WTC11 (cell line): ENCODE data around the gene DNM3. TPM values are rescaled to one million over a fixed set of nuclear protein-coding genes. Genes with fewer than 3 reads are reported as not detected.

Experiments used
- ATAC-seq: fragments of 200-7000 bp; cut with Tn5 transposase; 2 replicates; pipeline ENCODE4 v1.10.0; 2021; ENCODE audit warnings: mild to moderate bottlenecking, moderate library complexity
- CTCF ChIA-PET: fragments of 300-600 bp; sonication (Branson Sonifier 250); formaldehyde crosslinking; loops from one replicate; lab custom pipeline; 2021; ENCODE audit warnings: antibody characterized with exemption; lab: Charles Lee
- POLR2A ChIA-PET: fragments of 350-600 bp; sonication (Branson Sonifier 250); formaldehyde crosslinking; loops from one replicate; lab custom pipeline; 2021; ENCODE audit warnings: antibody characterized with exemption; lab: Charles Lee
- DNase-seq: peaks from one replicate; pipeline ENCODE4 v3.0.0; 2021; ENCODE audit warnings: low spot score
- H3K27ac Mint-ChIP-seq: 2 replicates; pipeline ENCODE4 v1.8.0; 2021; ENCODE audit warnings: mixed read lengths
- H3K27me3 Mint-ChIP-seq: 2 replicates; pipeline ENCODE4 v1.8.0; 2021; ENCODE audit warnings: low read depth, mild to moderate bottlenecking, moderate library complexity, mixed read lengths
- H3K36me3 Mint-ChIP-seq: 2 replicates; pipeline ENCODE4 v1.8.0; 2021; ENCODE audit warnings: mixed read lengths
- H3K4me1 Mint-ChIP-seq: 2 replicates; pipeline ENCODE4 v1.8.0; 2022; ENCODE audit warnings: mixed read lengths
- H3K4me3 Mint-ChIP-seq: 2 replicates; pipeline ENCODE4 v1.8.0; 2021; ENCODE audit warnings: mild to moderate bottlenecking, moderate library complexity, mixed read lengths
- H3K9me3 Mint-ChIP-seq: 2 replicates; pipeline ENCODE4 v1.8.0; 2021; ENCODE audit warnings: mixed read lengths
- ATF1 ChIP-seq: sonication (generic); formaldehyde crosslinking; IDR thresholded peaks from 2 replicates; pipeline ENCODE4 v1.8.1; 2023; ENCODE audit warnings: mild to moderate bottlenecking, moderate library complexity, missing genetic modification reagents
- EMX1 ChIP-seq: fragments of 250-450 bp; sonication (Bioruptor Pico); IDR thresholded peaks from 2 replicates; pipeline ENCODE4 v1.8.0; 2021; ENCODE audit warnings: mild to moderate bottlenecking
- FOXK1 ChIP-seq: sonication (generic); formaldehyde crosslinking; IDR thresholded peaks from 2 replicates; pipeline ENCODE4 v1.8.0; 2022; ENCODE audit warnings: mild to moderate bottlenecking, moderate library complexity, missing genetic modification reagents
- GRHL2 ChIP-seq: fragments of 250-450 bp; sonication (Bioruptor Pico); IDR thresholded peaks from 2 replicates; pipeline ENCODE4 v1.8.0; 2022; ENCODE audit warnings: mild to moderate bottlenecking, moderate library complexity; ENCODE audit not compliant: insufficient replicate concordance, severe bottlenecking
- GTF2I ChIP-seq: fragments of 250-450 bp; sonication (Bioruptor Pico); conservative IDR thresholded peaks from 2 replicates; pipeline ENCODE4 v1.4.0; 2021; ENCODE audit warnings: mild to moderate bottlenecking
- NFE2L1 ChIP-seq: sonication (generic); formaldehyde crosslinking; IDR thresholded peaks from 2 replicates; pipeline ENCODE4 v1.8.1; 2023; ENCODE audit warnings: missing genetic modification reagents
- RELA ChIP-seq: sonication (generic); formaldehyde crosslinking; IDR thresholded peaks from 2 replicates; pipeline ENCODE4 v1.8.1; 2022; ENCODE audit warnings: missing genetic modification reagents, mild to moderate bottlenecking, borderline replicate concordance
- TCF7 ChIP-seq: sonication (generic); formaldehyde crosslinking; IDR thresholded peaks from 2 replicates; pipeline ENCODE4 v1.8.0; 2022; ENCODE audit warnings: mild to moderate bottlenecking, low read depth, missing genetic modification reagents, moderate library complexity
- TP53 ChIP-seq: sonication (generic); formaldehyde crosslinking; IDR thresholded peaks from 2 replicates; pipeline ENCODE4 v1.8.1; 2023; ENCODE audit warnings: mild to moderate bottlenecking, missing genetic modification reagents
- ZNF219 ChIP-seq: sonication (generic); formaldehyde crosslinking; IDR thresholded peaks from 2 replicates; pipeline ENCODE4 v1.8.0; 2023; ENCODE audit warnings: missing genetic modification reagents, mild to moderate bottlenecking, borderline replicate concordance
- ZNF232 ChIP-seq: sonication (generic); formaldehyde crosslinking; IDR thresholded peaks from 2 replicates; pipeline ENCODE4 v1.8.0; 2022; ENCODE audit warnings: mild to moderate bottlenecking, missing genetic modification reagents
- ZNF317 ChIP-seq: sonication (generic); formaldehyde crosslinking; IDR thresholded peaks from 2 replicates; pipeline ENCODE4 v1.8.1; 2023; ENCODE audit warnings: low read depth, mild to moderate bottlenecking, moderate library complexity, missing genetic modification reagents, borderline replicate concordance
- ZNF396 ChIP-seq: fragments of 250-450 bp; sonication (Bioruptor Pico); IDR thresholded peaks from 2 replicates; pipeline ENCODE4 v1.8.0; 2021; ENCODE audit warnings: mild to moderate bottlenecking, moderate library complexity, borderline replicate concordance
- total RNA-seq: library from RNA; stranded (reverse); gene quantifications from 3 replicates; pipeline ENCODE4 v1.2.3, GENCODE V29; 2021
- TF ChIP-seq, protein P1 (sequence below): fragments of 250-450 bp; sonication (Bioruptor Pico); IDR thresholded peaks from 2 replicates; pipeline ENCODE4 v1.9.0; 2021; ENCODE audit warnings: mild to moderate bottlenecking
- TF ChIP-seq, protein P2 (sequence below): fragments of 250-450 bp; sonication (Bioruptor Pico); IDR thresholded peaks from 2 replicates; pipeline ENCODE4 v1.8.0; 2021; ENCODE audit warnings: mild to moderate bottlenecking
- TF ChIP-seq, protein P3 (sequence below): sonication (generic); formaldehyde crosslinking; conservative IDR thresholded peaks from 2 replicates; pipeline ENCODE4 v1.8.1; 2022; ENCODE audit warnings: mild to moderate bottlenecking, missing genetic modification reagents
- TF ChIP-seq, protein P4 (sequence below): sonication (generic); formaldehyde crosslinking; IDR thresholded peaks from 2 replicates; pipeline ENCODE4 v1.8.1; 2023; ENCODE audit warnings: mild to moderate bottlenecking, missing genetic modification reagents, moderate library complexity
- TF ChIP-seq, protein P5 (sequence below): sonication (generic); formaldehyde crosslinking; IDR thresholded peaks from 2 replicates; pipeline ENCODE4 v1.8.0; 2022; ENCODE audit warnings: mild to moderate bottlenecking, missing genetic modification reagents
- TF ChIP-seq, protein P6 (sequence below): sonication (generic); formaldehyde crosslinking; IDR thresholded peaks from 2 replicates; pipeline ENCODE4 v1.8.0; 2022; ENCODE audit warnings: mild to moderate bottlenecking, missing genetic modification reagents
- TF ChIP-seq, protein P7 (sequence below): sonication (generic); formaldehyde crosslinking; IDR thresholded peaks from 2 replicates; pipeline ENCODE4 v1.8.0; 2023; ENCODE audit warnings: mild to moderate bottlenecking, missing genetic modification reagents

The DNM3 gene
- total RNA-seq, 1 experiment from 2014 or later, result 1.9 TPM

DNA sequence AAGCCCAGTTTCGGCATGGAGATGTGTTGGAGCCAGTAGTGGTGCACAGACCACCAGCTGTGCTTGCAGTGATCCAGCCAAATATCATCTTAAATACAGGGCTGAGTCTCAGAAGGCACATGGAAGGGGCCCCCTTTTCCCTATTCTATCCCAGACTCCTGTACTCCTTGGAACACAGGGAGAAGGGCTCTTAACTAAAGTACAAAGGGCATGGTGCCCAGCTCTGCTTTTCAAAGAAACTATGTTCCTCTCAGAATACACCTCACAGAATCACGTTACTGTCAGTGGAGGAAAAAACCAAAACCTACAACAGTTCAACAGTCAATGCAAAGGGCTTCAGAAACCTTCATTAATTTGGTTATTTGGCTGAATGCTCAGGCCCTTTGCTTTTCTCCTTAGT, 398.6 kb downstream of the DNM3 start (continued):
- TF ChIP-seq, protein P1, sequence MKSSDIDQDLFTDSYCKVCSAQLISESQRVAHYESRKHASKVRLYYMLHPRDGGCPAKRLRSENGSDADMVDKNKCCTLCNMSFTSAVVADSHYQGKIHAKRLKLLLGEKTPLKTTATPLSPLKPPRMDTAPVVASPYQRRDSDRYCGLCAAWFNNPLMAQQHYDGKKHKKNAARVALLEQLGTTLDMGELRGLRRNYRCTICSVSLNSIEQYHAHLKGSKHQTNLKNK, result no peak
- no peak for TF ChIP-seq NFE2L1 (CRISPR knock-in tag)

DNA sequence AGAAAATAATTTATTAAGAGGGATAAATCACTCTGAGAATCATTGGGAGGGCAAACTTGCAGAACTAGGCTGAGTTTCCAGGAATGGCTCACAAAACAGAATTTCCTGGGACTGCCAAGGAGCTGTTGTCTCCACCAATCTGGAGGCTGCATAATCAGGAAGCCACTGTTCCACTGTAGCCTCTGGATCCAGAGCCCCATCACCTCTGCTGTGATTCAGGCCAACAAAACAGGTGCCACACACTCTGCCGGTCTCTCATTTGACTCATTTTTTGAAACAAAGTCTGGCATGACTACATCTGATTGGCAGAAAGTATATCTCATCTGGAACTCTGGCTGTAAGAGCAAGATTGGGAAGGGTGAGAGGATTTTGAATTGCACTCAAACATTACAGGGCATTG, 400.2 kb downstream of the DNM3 start:
- Mint-ChIP-seq H3K36me3 (no peaks in the 10 kb centered on the region), H3K4me1 (peaks cover 5% of the 10 kb centered on the region; the same call in 1 of the 2 replicates), H3K27me3 (no peaks in the 10 kb centered on the region), H3K4me3 (no peak overlapping the region), H3K9me3 (peaks cover 9% of the 10 kb centered on the region; the same call in 1 of the 2 replicates), H3K27ac (no peak overlapping the region)
- ATAC-seq (no peak), DNase-seq (no peak)
- ChIA-PET POLR2A (no interaction called here), CTCF (no interaction called here)
- TF ChIP-seq ATF1, result no peak
- no peak for TF ChIP-seq TP53 (CRISPR knock-in tag)
- no peak for TF ChIP-seq GTF2I (CRISPR knock-in tag)
- TF ChIP-seq, protein P2, sequence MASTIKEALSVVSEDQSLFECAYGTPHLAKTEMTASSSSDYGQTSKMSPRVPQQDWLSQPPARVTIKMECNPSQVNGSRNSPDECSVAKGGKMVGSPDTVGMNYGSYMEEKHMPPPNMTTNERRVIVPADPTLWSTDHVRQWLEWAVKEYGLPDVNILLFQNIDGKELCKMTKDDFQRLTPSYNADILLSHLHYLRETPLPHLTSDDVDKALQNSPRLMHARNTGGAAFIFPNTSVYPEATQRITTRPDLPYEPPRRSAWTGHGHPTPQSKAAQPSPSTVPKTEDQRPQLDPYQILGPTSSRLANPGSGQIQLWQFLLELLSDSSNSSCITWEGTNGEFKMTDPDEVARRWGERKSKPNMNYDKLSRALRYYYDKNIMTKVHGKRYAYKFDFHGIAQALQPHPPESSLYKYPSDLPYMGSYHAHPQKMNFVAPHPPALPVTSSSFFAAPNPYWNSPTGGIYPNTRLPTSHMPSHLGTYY (CRISPR knock-in tag), result no peak
- TF ChIP-seq ZNF232 (CRISPR knock-in tag), result no peak
- no peak for TF ChIP-seq FOXK1 (CRISPR knock-in tag)
- TF ChIP-seq, protein P3, sequence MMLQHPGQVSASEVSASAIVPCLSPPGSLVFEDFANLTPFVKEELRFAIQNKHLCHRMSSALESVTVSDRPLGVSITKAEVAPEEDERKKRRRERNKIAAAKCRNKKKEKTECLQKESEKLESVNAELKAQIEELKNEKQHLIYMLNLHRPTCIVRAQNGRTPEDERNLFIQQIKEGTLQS (CRISPR knock-in tag), result no peak
- TF ChIP-seq, protein P4, sequence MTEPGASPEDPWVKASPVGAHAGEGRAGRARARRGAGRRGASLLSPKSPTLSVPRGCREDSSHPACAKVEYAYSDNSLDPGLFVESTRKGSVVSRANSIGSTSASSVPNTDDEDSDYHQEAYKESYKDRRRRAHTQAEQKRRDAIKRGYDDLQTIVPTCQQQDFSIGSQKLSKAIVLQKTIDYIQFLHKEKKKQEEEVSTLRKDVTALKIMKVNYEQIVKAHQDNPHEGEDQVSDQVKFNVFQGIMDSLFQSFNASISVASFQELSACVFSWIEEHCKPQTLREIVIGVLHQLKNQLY (CRISPR knock-in tag), result no peak
- no peak for TF ChIP-seq ZNF219 (CRISPR knock-in tag)
- no peak for TF ChIP-seq TCF7
- no peak for TF ChIP-seq ZNF317 (CRISPR knock-in tag)
- TF ChIP-seq GRHL2 (CRISPR knock-in tag), result no peak
- no peak for TF ChIP-seq RELA (CRISPR knock-in tag)
- TF ChIP-seq ZNF396 (CRISPR knock-in tag), result no peak
- TF ChIP-seq, protein P5, sequence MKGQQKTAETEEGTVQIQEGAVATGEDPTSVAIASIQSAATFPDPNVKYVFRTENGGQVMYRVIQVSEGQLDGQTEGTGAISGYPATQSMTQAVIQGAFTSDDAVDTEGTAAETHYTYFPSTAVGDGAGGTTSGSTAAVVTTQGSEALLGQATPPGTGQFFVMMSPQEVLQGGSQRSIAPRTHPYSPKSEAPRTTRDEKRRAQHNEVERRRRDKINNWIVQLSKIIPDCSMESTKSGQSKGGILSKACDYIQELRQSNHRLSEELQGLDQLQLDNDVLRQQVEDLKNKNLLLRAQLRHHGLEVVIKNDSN (CRISPR knock-in tag), result no peak
- TF ChIP-seq, protein P6, sequence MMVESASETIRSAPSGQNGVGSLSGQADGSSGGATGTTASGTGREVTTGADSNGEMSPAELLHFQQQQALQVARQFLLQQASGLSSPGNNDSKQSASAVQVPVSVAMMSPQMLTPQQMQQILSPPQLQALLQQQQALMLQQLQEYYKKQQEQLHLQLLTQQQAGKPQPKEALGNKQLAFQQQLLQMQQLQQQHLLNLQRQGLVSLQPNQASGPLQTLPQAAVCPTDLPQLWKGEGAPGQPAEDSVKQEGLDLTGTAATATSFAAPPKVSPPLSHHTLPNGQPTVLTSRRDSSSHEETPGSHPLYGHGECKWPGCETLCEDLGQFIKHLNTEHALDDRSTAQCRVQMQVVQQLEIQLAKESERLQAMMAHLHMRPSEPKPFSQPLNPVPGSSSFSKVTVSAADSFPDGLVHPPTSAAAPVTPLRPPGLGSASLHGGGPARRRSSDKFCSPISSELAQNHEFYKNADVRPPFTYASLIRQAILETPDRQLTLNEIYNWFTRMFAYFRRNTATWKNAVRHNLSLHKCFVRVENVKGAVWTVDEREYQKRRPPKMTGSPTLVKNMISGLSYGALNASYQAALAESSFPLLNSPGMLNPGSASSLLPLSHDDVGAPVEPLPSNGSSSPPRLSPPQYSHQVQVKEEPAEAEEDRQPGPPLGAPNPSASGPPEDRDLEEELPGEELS (CRISPR knock-in tag), result no peak
- TF ChIP-seq, protein P7, sequence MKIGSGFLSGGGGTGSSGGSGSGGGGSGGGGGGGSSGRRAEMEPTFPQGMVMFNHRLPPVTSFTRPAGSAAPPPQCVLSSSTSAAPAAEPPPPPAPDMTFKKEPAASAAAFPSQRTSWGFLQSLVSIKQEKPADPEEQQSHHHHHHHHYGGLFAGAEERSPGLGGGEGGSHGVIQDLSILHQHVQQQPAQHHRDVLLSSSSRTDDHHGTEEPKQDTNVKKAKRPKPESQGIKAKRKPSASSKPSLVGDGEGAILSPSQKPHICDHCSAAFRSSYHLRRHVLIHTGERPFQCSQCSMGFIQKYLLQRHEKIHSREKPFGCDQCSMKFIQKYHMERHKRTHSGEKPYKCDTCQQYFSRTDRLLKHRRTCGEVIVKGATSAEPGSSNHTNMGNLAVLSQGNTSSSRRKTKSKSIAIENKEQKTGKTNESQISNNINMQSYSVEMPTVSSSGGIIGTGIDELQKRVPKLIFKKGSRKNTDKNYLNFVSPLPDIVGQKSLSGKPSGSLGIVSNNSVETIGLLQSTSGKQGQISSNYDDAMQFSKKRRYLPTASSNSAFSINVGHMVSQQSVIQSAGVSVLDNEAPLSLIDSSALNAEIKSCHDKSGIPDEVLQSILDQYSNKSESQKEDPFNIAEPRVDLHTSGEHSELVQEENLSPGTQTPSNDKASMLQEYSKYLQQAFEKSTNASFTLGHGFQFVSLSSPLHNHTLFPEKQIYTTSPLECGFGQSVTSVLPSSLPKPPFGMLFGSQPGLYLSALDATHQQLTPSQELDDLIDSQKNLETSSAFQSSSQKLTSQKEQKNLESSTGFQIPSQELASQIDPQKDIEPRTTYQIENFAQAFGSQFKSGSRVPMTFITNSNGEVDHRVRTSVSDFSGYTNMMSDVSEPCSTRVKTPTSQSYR, result no peak
- TF ChIP-seq EMX1 (CRISPR knock-in tag), result no peak
